Effector memory CD4-positive, alpha-beta T cell (primary cell): ENCODE data around the gene EPHB1.

ENCODE experiments used
- DNase-seq, 3 donors: peaks; one replicate each; pipeline ENCODE4 v3.0.0-alpha.2; 2020
- H3K27ac ChIP-seq: 2 replicates; pipeline ENCODE4 v1.7.0; 2013; ENCODE audit warnings: mild to moderate bottlenecking, low read length, moderate library complexity; ENCODE audit not compliant: insufficient read depth, poor library complexity, severe bottlenecking
- H3K27me3 ChIP-seq: replicated peaks from 2 replicates; pipeline ENCODE4 v1.7.0; 2013; ENCODE audit warnings: mild to moderate bottlenecking, low read length; ENCODE audit not compliant: insufficient read depth, control insufficient read depth, poor library complexity, severe bottlenecking
- H3K36me3 ChIP-seq: 2 replicates; pipeline ENCODE4 v1.7.0; 2013; ENCODE audit warnings: mild to moderate bottlenecking, low read length, moderate library complexity; ENCODE audit not compliant: control insufficient read depth, insufficient read depth
- H3K4me1 ChIP-seq: 2 replicates; pipeline ENCODE4 v1.7.0; 2013; ENCODE audit warnings: low read length, mild to moderate bottlenecking; ENCODE audit not compliant: control insufficient read depth, insufficient read depth, poor library complexity, severe bottlenecking
- H3K4me3 ChIP-seq: 2 replicates; pipeline ENCODE4 v1.7.0; 2013; ENCODE audit warnings: low read length, low read depth, mild to moderate bottlenecking; ENCODE audit not compliant: insufficient read depth, poor library complexity, severe bottlenecking
- H3K9me3 ChIP-seq: 2 replicates; pipeline ENCODE4 v1.7.0; 2013; ENCODE audit warnings: mild to moderate bottlenecking, low read length, moderate library complexity; ENCODE audit not compliant: control insufficient read depth

Gene EPHB1

GRCh38 chr3:134911586-134912548 is 116.8 kb downstream of the EPHB1 start:
- H3K4me1 ChIP-seq = no peaks in the 10 kb centered on the region
- DNase-seq = no peak
- no peaks in the 10 kb centered on the region for H3K36me3 ChIP-seq
- H3K27ac ChIP-seq = no peak overlapping the region
- H3K4me3 ChIP-seq = no peak overlapping the region
- H3K9me3 ChIP-seq = no peaks in the 10 kb centered on the region
- no peaks in the 10 kb centered on the region for H3K27me3 ChIP-seq

GRCh38 chr3:134916276-134916961 is 121.4 kb downstream of the EPHB1 start:
- Histone ChIP-seq H3K4me1 (no peaks in the 10 kb centered on the region), H3K27me3 (no peaks in the 10 kb centered on the region), H3K36me3 (no peaks in the 10 kb centered on the region), H3K9me3 (no peaks in the 10 kb centered on the region), H3K27ac (no peak overlapping the region), H3K4me3 (no peak overlapping the region)
- no peak for DNase-seq

DNA sequence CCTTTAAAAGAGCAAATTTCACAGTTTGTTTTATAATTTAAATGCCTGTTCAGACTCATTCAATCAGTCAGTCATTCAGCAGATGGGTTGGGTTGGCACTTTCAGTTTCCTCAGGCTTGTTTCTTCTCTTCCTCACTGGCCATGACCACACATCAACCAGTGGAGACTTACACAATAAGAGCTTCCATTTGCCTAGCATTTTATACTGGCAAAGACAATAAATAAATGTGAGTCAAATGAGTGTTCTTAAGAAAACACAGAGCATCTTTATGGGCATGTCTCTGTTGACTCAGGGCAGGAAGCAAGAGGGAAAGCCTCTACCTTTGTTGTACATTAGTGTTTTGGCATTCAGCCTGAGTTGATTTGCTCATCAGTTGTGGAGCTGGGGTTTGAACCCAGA is 122.6 kb downstream of the EPHB1 start:
- Histone ChIP-seq H3K27me3 (no peaks in the 10 kb centered on the region), H3K27ac (no peak overlapping the region), H3K9me3 (no peaks in the 10 kb centered on the region), H3K4me1 (no peaks in the 10 kb centered on the region), H3K36me3 (no peaks in the 10 kb centered on the region), H3K4me3 (no peak overlapping the region)
- DNase-seq = no peak

- H3K27ac ChIP-seq = no peak overlapping the region
- DNase-seq = no peak
- no peaks in the 10 kb centered on the region for H3K36me3 ChIP-seq
- no peaks in the 10 kb centered on the region for H3K4me1 ChIP-seq
- no peaks in the 10 kb centered on the region for H3K27me3 ChIP-seq
- no peak overlapping the region for H3K4me3 ChIP-seq
- no peaks in the 10 kb centered on the region for H3K9me3 ChIP-seq
Measured at GRCh38 chr3:134918441-134918840, 123.4 kb downstream of the EPHB1 start.

- no peak overlapping the region for H3K4me3 ChIP-seq
- no peaks in the 10 kb centered on the region for H3K36me3 ChIP-seq
- no peaks in the 10 kb centered on the region for H3K4me1 ChIP-seq
- no peak overlapping the region for H3K27ac ChIP-seq
- H3K27me3 ChIP-seq = no peaks in the 10 kb centered on the region
- H3K9me3 ChIP-seq = no peaks in the 10 kb centered on the region
- DNase-seq = no peak
Measured at GRCh38 chr3:134922101-134922500, 127.0 kb downstream of the EPHB1 start.

GRCh38 chr3:134922866-134923265 is 127.8 kb downstream of the EPHB1 start:
- Histone ChIP-seq H3K4me3 (no peak overlapping the region), H3K4me1 (no peaks in the 10 kb centered on the region), H3K27me3 (no peaks in the 10 kb centered on the region), H3K36me3 (no peaks in the 10 kb centered on the region), H3K27ac (no peak overlapping the region), H3K9me3 (no peaks in the 10 kb centered on the region)
- no peak for DNase-seq

DNA sequence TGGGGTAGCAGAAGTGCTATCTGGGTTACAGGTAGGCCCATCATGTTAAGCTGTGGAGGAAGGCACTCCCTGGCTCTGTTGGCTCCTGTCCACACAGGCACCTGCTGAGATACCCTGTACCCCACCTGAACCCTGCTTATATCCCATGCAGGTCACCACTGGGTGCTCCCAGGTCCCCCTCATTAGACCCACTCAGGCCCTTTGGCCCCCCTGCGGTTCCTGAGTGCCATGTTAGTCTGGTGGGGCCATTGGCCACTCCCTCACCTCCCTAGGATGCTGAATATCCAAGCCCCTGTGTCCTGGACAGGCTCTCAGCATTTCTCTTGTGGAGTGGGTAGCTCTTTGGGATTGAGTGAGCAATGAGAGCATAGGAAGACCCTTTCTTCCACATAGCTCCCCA is 128.2 kb downstream of the EPHB1 start:
- no peaks in the 10 kb centered on the region for H3K27me3 ChIP-seq
- no peak overlapping the region for H3K4me3 ChIP-seq
- H3K9me3 ChIP-seq = no peaks in the 10 kb centered on the region
- no peaks in the 10 kb centered on the region for H3K4me1 ChIP-seq
- no peak for DNase-seq
- H3K27ac ChIP-seq = no peak overlapping the region
- no peaks in the 10 kb centered on the region for H3K36me3 ChIP-seq

- H3K4me1 ChIP-seq = no peaks in the 10 kb centered on the region
- H3K27ac ChIP-seq = no peak overlapping the region
- no peaks in the 10 kb centered on the region for H3K9me3 ChIP-seq
- H3K4me3 ChIP-seq = no peak overlapping the region
- DNase-seq = no peak
- H3K27me3 ChIP-seq = no peaks in the 10 kb centered on the region
- no peaks in the 10 kb centered on the region for H3K36me3 ChIP-seq
Measured at GRCh38 chr3:134927599-134927998, 132.5 kb downstream of the EPHB1 start.

GRCh38 chr3:134928392-134928791 is 133.3 kb downstream of the EPHB1 start:
- H3K4me3 ChIP-seq = no peak overlapping the region
- H3K9me3 ChIP-seq = no peaks in the 10 kb centered on the region
- H3K4me1 ChIP-seq = no peaks in the 10 kb centered on the region
- H3K36me3 ChIP-seq = no peaks in the 10 kb centered on the region
- no peak overlapping the region for H3K27ac ChIP-seq
- H3K27me3 ChIP-seq = no peaks in the 10 kb centered on the region
- no peak for DNase-seq

GRCh38 chr3:134928819-134929218 is 133.8 kb downstream of the EPHB1 start:
- Histone ChIP-seq H3K36me3 (no peaks in the 10 kb centered on the region), H3K4me3 (no peak overlapping the region), H3K27me3 (no peaks in the 10 kb centered on the region), H3K9me3 (no peaks in the 10 kb centered on the region), H3K4me1 (no peaks in the 10 kb centered on the region), H3K27ac (no peak overlapping the region)
- DNase-seq = no peak
